Neural cell (in vitro differentiated cells): ENCODE results near the gene GRAMD1B. TPM values are rescaled to one million over a fixed set of nuclear protein-coding genes. Genes with fewer than 3 reads are reported as not detected.

Experiments
- H2AFZ ChIP-seq: fragments of 200-600, 300-800 bp; sonication (generic), shearing (Covaris generic); 2 replicates; pipeline ENCODE4 v1.6.0; 2014; ENCODE audit warnings: low read depth, mild to moderate bottlenecking, antibody characterized with exemption, low read length, moderate library complexity
- H3F3A ChIP-seq: fragments of 200-600 bp; shearing (Covaris generic); 2 replicates; pipeline ENCODE4 v1.6.1; 2016; ENCODE audit warnings: mild to moderate bottlenecking, moderate library complexity, mixed read lengths, antibody characterized with exemption, low read length; ENCODE audit not compliant: insufficient read depth, poor library complexity, severe bottlenecking
- H3K27ac ChIP-seq: fragments of 200-600, 300-800 bp; sonication (generic), shearing (Covaris generic); 2 replicates; pipeline ENCODE4 v1.5.1; 2014; ENCODE audit warnings: mild to moderate bottlenecking, low read length, moderate library complexity
- H3K27me3 ChIP-seq: fragments of 300-800, 200-600 bp; sonication (generic), shearing (Covaris generic); 2 replicates; pipeline ENCODE4 v1.6.0; 2014; ENCODE audit warnings: mild to moderate bottlenecking, low read depth, low read length, moderate library complexity; ENCODE audit not compliant: insufficient read depth
- H3K36me3 ChIP-seq: fragments of 300-800, 200-600 bp; sonication (generic), shearing (Covaris generic); 2 replicates; pipeline ENCODE4 v1.5.1; 2014; ENCODE audit warnings: mild to moderate bottlenecking, antibody characterized with exemption, low read length, moderate library complexity; ENCODE audit not compliant: insufficient read depth
- H3K4me2 ChIP-seq: fragments of 300-800, 200-600 bp; sonication (generic), shearing (Covaris generic); 2 replicates; pipeline ENCODE4 v1.6.0; 2014; ENCODE audit warnings: mild to moderate bottlenecking, low read length
- H3K4me3 ChIP-seq: fragments of 300-800, 200-600 bp; sonication (generic), shearing (Covaris generic); 2 replicates; pipeline ENCODE4 v1.5.1; 2014; ENCODE audit warnings: mild to moderate bottlenecking, low read length, moderate library complexity
- H3K79me2 ChIP-seq: fragments of 200-600 bp; shearing (Covaris generic); replicated peaks from 2 replicates; pipeline ENCODE4 v1.6.0; 2014; ENCODE audit warnings: mild to moderate bottlenecking, low read length, moderate library complexity; ENCODE audit not compliant: insufficient read depth
- H3K9ac ChIP-seq: fragments of 300-800, 200-600 bp; sonication (generic), shearing (Covaris generic); 2 replicates; pipeline ENCODE4 v1.6.1; 2016; ENCODE audit warnings: mild to moderate bottlenecking, low read length, mixed read lengths
- H3K9me2 ChIP-seq: fragments of 200-600 bp; shearing (Covaris generic); 2 replicates; pipeline ENCODE4 v1.6.1; 2016; ENCODE audit warnings: mild to moderate bottlenecking, low read length, mixed read lengths; ENCODE audit not compliant: insufficient read depth
- H3K9me3 ChIP-seq: fragments of 200-600, 300-800 bp; sonication (generic), shearing (Covaris generic); 2 replicates; pipeline ENCODE4 v1.6.1; 2016; ENCODE audit warnings: mild to moderate bottlenecking, mixed run types, low read length, moderate library complexity, mixed read lengths
- H4K20me1 ChIP-seq: fragments of 200-600 bp; shearing (Covaris generic); 2 replicates; pipeline ENCODE4 v1.6.1; 2016; ENCODE audit warnings: mild to moderate bottlenecking, mixed run types; ENCODE audit not compliant: insufficient read depth
- CTCF ChIP-seq: fragments of 450-650 bp; IDR thresholded peaks from 2 replicates; pipeline ENCODE4 v1.5.1; 2014; ENCODE audit warnings: antibody characterized with exemption, mild to moderate bottlenecking, moderate library complexity; ENCODE audit not compliant: poor library complexity, severe bottlenecking
- EP300 ChIP-seq: fragments of 450-650 bp; conservative IDR thresholded peaks from 2 replicates; pipeline ENCODE4 v1.6.1; 2014; ENCODE audit warnings: antibody characterized with exemption, mild to moderate bottlenecking, moderate library complexity; ENCODE audit not compliant: poor library complexity, severe bottlenecking
- EZH2 ChIP-seq: fragments of 200-600, 300-800 bp; shearing (Covaris generic), sonication (generic); IDR thresholded peaks from 2 replicates; pipeline ENCODE4 v1.6.1; 2014; ENCODE audit warnings: antibody characterized with exemption, low read length, borderline replicate concordance, mild to moderate bottlenecking; ENCODE audit not compliant: insufficient read depth, poor library complexity, severe bottlenecking
- MXI1 ChIP-seq: fragments of 450-650 bp; conservative IDR thresholded peaks from 2 replicates; pipeline ENCODE4 v1.6.1; 2014; ENCODE audit warnings: antibody characterized with exemption, mild to moderate bottlenecking; ENCODE audit not compliant: poor library complexity, severe bottlenecking
- POLR2AphosphoS5 ChIP-seq: IDR thresholded peaks from 2 replicates; pipeline ENCODE4 v1.6.1; 2012
- RAD21 ChIP-seq: fragments of 450-650 bp; conservative IDR thresholded peaks from 2 replicates; pipeline ENCODE4 v1.6.1; 2014; ENCODE audit warnings: antibody characterized with exemption, mild to moderate bottlenecking, moderate library complexity
- REST ChIP-seq: IDR thresholded peaks from 2 replicates; pipeline ENCODE4 v1.6.1; 2012; ENCODE audit warnings: borderline replicate concordance
- SMC3 ChIP-seq: fragments of 450-650 bp; conservative IDR thresholded peaks from 2 replicates; pipeline ENCODE4 v1.6.1; 2014; ENCODE audit warnings: antibody characterized with exemption, mild to moderate bottlenecking, moderate library complexity; ENCODE audit not compliant: poor library complexity
- TAF1 ChIP-seq: IDR thresholded peaks from 2 replicates; pipeline ENCODE4 v1.6.1; 2012; ENCODE audit warnings: low read depth
- polyA plus RNA-seq: library from polyadenylated mRNA; depleted of rRNA; stranded (reverse); fragments of >200 nt; gene quantifications from 2 replicates; pipeline ENCODE4 v1.2.3, GENCODE V29; 2014

The GRAMD1B gene
- polyA plus RNA-seq, 1 donor from 2014 or later = 1.5 TPM

- Histone ChIP-seq H3K9me3 (no peaks in the 10 kb centered on the region), H3K9me2 (no peaks in the 10 kb centered on the region), H3F3A (no peaks in the 10 kb centered on the region), H3K9ac (no peak overlapping the region), H4K20me1 (no peaks in the 10 kb centered on the region), H2AFZ (no peak overlapping the region), H3K4me2 (no peak overlapping the region), H3K79me2 (no peaks in the 10 kb centered on the region), H3K27me3 (no peaks in the 10 kb centered on the region), H3K36me3 (no peaks in the 10 kb centered on the region), H3K4me3 (no peak overlapping the region), H3K27ac (no peak overlapping the region)
- TF ChIP-seq EZH2 = no peak
- no peak for TF ChIP-seq RAD21
- TF ChIP-seq EP300 = no peak
- no peak for TF ChIP-seq CTCF
- TF ChIP-seq REST = no peak
- no peak for TF ChIP-seq TAF1
- no peak for TF ChIP-seq SMC3
- no peak for TF ChIP-seq POLR2AphosphoS5
- no peak for TF ChIP-seq MXI1
These were observed 87.7 kb downstream of the GRAMD1B start for GRCh38 chr11:123517559-123518364.

- TF ChIP-seq POLR2AphosphoS5 (no peak), TAF1 (no peak), EP300 (no peak)
- no peak overlapping the region for H3K27ac ChIP-seq
- no peak overlapping the region for H3K4me3 ChIP-seq
- H3K4me2 ChIP-seq = no peak overlapping the region
- no peaks in the 10 kb centered on the region for H4K20me1 ChIP-seq
- H3F3A ChIP-seq = no peaks in the 10 kb centered on the region
- no peaks in the 10 kb centered on the region for H3K9me2 ChIP-seq
- no peaks in the 10 kb centered on the region for H3K27me3 ChIP-seq
- H3K9ac ChIP-seq = no peak overlapping the region
- no peaks in the 10 kb centered on the region for H3K79me2 ChIP-seq
- H3K9me3 ChIP-seq = no peaks in the 10 kb centered on the region
- H2AFZ ChIP-seq = no peak overlapping the region
- H3K36me3 ChIP-seq = no peaks in the 10 kb centered on the region
These were observed 88.5 kb downstream of the GRAMD1B start for GRCh38 chr11:123518496-123519054.
